Adrenal gland (tissue), 12 donors: ENCODE results near the gene IFI27L1. TPM values are rescaled to one million over a fixed set of nuclear protein-coding genes. Genes with fewer than 3 reads are reported as not detected.

ENCODE experiments used
- DNase-seq, 7 donors: peaks; one replicate each; pipeline ENCODE4 v3.0.0-alpha.2; 2019 to 2020
- H3K27ac ChIP-seq, 5 donors: fragments of 200-600 bp; sonication (generic) in 4 of 5; 1 replicate in 3 of 5; 2 replicates in 2 of 5; pipeline versions ENCODE4 v1.5.1 to v1.8.0; 2016 to 2020; ENCODE audit warnings: mild to moderate bottlenecking in 1 of 5
- H3K27me3 ChIP-seq: fragments of 200-600 bp; 2 replicates; pipeline ENCODE4 v1.8.0; 2021
- H3K36me3 ChIP-seq, 2 donors: fragments of 200-600 bp; replicated peaks in 1 of 2; 1 replicate in 1 of 2; 2 replicates in 1 of 2; pipeline versions ENCODE4 v1.5.1 to v1.8.0; 2018 to 2022
- H3K4me1 ChIP-seq, 2 donors: fragments of 200-600 bp; replicated peaks in 1 of 2; 1 replicate in 1 of 2; 2 replicates in 1 of 2; pipeline versions ENCODE4 v1.5.1 to v1.8.0; 2018 to 2021
- H3K4me3 ChIP-seq, 4 donors: fragments of 200-600 bp; sonication (generic) in 3 of 4; one replicate each; pipeline ENCODE4 v1.5.1; 2016 to 2018
- H3K9me3 ChIP-seq, 3 donors: fragments of 200-600 bp; sonication (generic) in 1 of 3; replicated peaks in 1 of 3; 1 replicate in 2 of 3; 2 replicates in 1 of 3; pipeline versions ENCODE4 v1.5.1 to v1.8.0; 2016 to 2021
- POLR2A ChIP-seq, 2 donors: fragments of 450-650 bp; IDR thresholded peaks; one replicate each; pipeline ENCODE4 v1.6.1; 2017; ENCODE audit warnings: antibody characterized with exemption in 2 of 2, mild to moderate bottlenecking in 2 of 2, moderate library complexity in 1 of 2
- WGBS, 4 donors: extraction: QIAGEN DNeasy Blood & Tissue Kit in 2 of 4; methylation state at CpG; one replicate each; pipeline versions ENCODE4 v1.1.5 to v1.1.7; 2013 to 2017; 5-methylcytosine and 5-hydroxymethylcytosine counted together
- intact Hi-C, 2 donors: fragments of 100-400 bp; cut with DNase I; formaldehyde crosslinking; loops; one replicate each; pipeline versions ENCODE4 v1.14.1 to v1.15.0; 2022 to 2023
- polyA plus RNA-seq, 3 donors: library from polyadenylated mRNA; stranded (reverse); fragments of 200-250 nt in 2 of 3; fragments of 350-450 nt in 1 of 3; fragmentation: Illumina TruSeq in 1 of 3; extraction: RNeasy Lipid Tissue Mini Kit (QIAGEN cat#74804) in 1 of 3; gene quantifications; one replicate each; pipeline ENCODE4 v1.2.3, GENCODE V29; 2013 to 2014
- total RNA-seq, 9 donors: library from RNA; depleted of rRNA in 4 of 9; stranded (reverse); fragments of >200 nt in 4 of 9; fragments of 120-200 nt in 1 of 9; fragmentation: NEBNext Ultra II Directional in 1 of 9; extraction: Animal tissue kit (Norgen Biotek cat#: 25700) in 1 of 9; gene quantifications; one replicate each; pipeline versions ENCODE4 v1.1.0 to v1.2.4, GENCODE V29; 2013 to 2023
- TF ChIP-seq, protein P1 (sequence below), 6 experiments: fragments of 450-650 bp in 4 of 6; fragments of 200-600 bp in 2 of 6; sonication (generic) in 1 of 6; IDR thresholded peaks; 1 replicate in 5 of 6; 2 replicates in 1 of 6; pipeline versions ENCODE4 v1.5.1 to v1.8.0; 2016 to 2021; ENCODE audit warnings: antibody characterized with exemption in 6 of 6, mild to moderate bottlenecking in 2 of 6, moderate library complexity in 1 of 6
- donor health status: healthy with polysubstance abuse.
- donor health status: Bipolar disorder and iron deficiency.
- donor health status: DM: yes; HTN: yes; CAD: no.
- donor health status: DM: no; HTN: no; CAD: no.
- donor health status: DM: no; HTN: no; CAD: no.
- donor health status: DM: yes; HTN: yes; CAD: no.

IFI27L1 gene
- total and polyA plus RNA-seq, 12 donors = 39.7 to 233 (median 68.7) TPM

DNA sequence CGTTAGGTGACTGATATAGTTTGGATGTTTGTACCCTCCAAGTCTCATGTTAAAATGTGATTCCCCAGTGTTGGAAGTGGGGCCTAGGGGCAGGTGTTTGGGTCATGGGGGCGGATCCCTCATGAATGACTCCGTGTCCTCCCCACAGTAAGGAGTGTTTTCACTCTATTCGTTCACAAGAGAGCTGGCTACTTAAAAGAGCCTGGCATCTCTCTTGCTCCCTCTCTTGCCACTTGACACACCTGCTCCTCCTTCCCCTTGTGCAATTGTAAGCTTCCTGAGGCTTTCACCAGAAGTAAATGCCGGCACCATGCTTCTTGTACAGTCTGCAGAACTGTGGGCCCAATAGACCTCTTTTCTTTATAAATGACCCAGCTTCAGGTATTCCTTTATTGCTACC, 45.7 kb downstream of the IFI27L1 start:
- WGBS, 4 donors = 85 to 91% (median 86%) methylated on average over 5 of the region's 5 CpGs
- no peak for DNase-seq
- H3K9me3 ChIP-seq = no peaks in the 10 kb centered on the region
- intact Hi-C loops = loop anchor here in 1 of 2 donors (10.0 kb wide), 1 partner anchor 52 kb away; no protein-coding TSS in a partner anchor
- H3K27ac ChIP-seq = no peak overlapping the region
- peaks cover 4 to 11% of the 10 kb centered on the region in 2 donors for H3K4me1 ChIP-seq
- H3K4me3 ChIP-seq = no peak overlapping the region
- no peaks in the 10 kb centered on the region for H3K27me3 ChIP-seq
- TF ChIP-seq, protein P1, sequence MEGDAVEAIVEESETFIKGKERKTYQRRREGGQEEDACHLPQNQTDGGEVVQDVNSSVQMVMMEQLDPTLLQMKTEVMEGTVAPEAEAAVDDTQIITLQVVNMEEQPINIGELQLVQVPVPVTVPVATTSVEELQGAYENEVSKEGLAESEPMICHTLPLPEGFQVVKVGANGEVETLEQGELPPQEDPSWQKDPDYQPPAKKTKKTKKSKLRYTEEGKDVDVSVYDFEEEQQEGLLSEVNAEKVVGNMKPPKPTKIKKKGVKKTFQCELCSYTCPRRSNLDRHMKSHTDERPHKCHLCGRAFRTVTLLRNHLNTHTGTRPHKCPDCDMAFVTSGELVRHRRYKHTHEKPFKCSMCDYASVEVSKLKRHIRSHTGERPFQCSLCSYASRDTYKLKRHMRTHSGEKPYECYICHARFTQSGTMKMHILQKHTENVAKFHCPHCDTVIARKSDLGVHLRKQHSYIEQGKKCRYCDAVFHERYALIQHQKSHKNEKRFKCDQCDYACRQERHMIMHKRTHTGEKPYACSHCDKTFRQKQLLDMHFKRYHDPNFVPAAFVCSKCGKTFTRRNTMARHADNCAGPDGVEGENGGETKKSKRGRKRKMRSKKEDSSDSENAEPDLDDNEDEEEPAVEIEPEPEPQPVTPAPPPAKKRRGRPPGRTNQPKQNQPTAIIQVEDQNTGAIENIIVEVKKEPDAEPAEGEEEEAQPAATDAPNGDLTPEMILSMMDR (IDR thresholded peaks at IDR 0.05) = no peak
- TF ChIP-seq POLR2A (IDR thresholded peaks at IDR 0.05) = no peak
- peaks cover 0 to 6% of the 10 kb centered on the region in 2 donors for H3K36me3 ChIP-seq

DNA sequence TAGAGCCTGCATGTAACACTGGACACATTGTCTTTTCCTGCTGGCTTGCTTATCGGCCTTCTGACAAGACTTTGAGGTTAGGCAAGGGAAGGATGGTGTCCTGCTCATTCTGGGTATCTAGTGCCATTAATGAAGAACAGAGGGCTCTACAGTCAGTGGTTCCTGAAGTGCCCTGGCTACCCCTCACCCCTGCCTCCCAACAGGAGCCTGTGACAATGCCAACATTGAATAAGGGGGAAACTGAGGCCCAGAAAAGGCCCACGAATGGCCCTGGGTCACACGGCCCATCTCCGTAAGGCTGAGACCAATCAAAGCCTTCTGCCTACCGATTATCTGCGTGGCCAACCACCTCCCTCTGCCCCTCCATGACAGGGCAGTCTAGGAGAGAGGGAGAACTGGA, 46.2 kb downstream of the IFI27L1 start:
- H3K4me3 ChIP-seq = no peak overlapping the region
- TF ChIP-seq, protein P1 (IDR thresholded peaks at IDR 0.05) = no peak
- no peak for TF ChIP-seq POLR2A (IDR thresholded peaks at IDR 0.05)
- peaks cover 4 to 11% of the 10 kb centered on the region in 2 donors for H3K4me1 ChIP-seq
- DNase-seq = peak in 1 of 7 donors; percentile 42
- H3K27me3 ChIP-seq = no peaks in the 10 kb centered on the region
- peaks cover 0 to 6% of the 10 kb centered on the region in 2 donors for H3K36me3 ChIP-seq
- 89 to 97% (median 93%) methylated on average over 4 to 6 of the region's 6 CpGs for WGBS, 4 donors
- no peaks in the 10 kb centered on the region for H3K9me3 ChIP-seq
- intact Hi-C loops = loop anchor here in 1 of 2 donors (10.0 kb wide), 1 partner anchor 53 kb away; no protein-coding TSS in a partner anchor
- H3K27ac ChIP-seq = no peak overlapping the region

DNA sequence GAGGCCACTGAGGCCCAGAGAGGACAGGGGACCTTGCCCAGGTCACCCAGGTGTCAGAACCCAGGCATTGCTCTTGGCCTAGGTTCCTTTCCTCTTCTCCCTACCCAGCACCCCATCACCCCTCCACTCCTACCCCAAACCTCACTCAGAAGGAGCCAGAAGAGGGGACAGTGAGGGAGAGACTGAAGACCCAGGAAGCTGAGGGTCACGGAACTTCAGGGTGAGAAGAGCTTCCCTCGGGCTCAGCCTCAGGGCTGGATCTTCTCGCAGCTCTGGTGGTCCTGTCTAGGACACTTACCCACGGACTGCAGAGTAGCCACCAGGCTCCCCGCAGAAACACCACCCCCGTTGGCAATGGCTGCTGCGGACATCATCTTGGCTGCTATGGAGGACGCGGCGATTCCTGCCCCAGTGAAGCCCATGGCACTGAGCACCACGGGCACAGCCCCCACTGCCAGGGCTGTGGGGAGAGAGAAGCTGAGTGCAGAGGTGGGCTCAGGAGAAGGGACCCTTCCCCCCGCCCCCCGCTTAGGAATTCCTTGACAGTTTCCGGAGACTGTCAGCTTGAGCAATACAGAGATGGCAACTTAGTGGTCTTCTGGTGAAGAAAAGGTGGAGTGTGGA, 47.2 kb downstream of the IFI27L1 start:
- H3K36me3 ChIP-seq = peaks cover 0 to 6% of the 10 kb centered on the region in 2 donors
- intact Hi-C loops = loop anchor here in 1 of 2 donors (10.0 kb wide), 1 partner anchor 54 kb away; no protein-coding TSS in a partner anchor
- peak overlapping the region in 1 of 5 donors; percentile 89 for H3K27ac ChIP-seq
- no peaks in the 10 kb centered on the region for H3K9me3 ChIP-seq
- peak overlapping the region in 1 of 4 donors; percentile 61 for H3K4me3 ChIP-seq
- TF ChIP-seq POLR2A (IDR thresholded peaks at IDR 0.05) = no peak
- TF ChIP-seq, protein P1 (IDR thresholded peaks at IDR 0.05) = no peak
- peaks cover 4 to 11% of the 10 kb centered on the region in 2 donors for H3K4me1 ChIP-seq
- DNase-seq = peak in 3 of 7 donors; percentile 21 to 49 (median 31)
- WGBS, 4 donors = 88 to 93% (median 91%) methylated on average over 9 to 14 of the region's 14 CpGs
- H3K27me3 ChIP-seq = no peaks in the 10 kb centered on the region

DNA sequence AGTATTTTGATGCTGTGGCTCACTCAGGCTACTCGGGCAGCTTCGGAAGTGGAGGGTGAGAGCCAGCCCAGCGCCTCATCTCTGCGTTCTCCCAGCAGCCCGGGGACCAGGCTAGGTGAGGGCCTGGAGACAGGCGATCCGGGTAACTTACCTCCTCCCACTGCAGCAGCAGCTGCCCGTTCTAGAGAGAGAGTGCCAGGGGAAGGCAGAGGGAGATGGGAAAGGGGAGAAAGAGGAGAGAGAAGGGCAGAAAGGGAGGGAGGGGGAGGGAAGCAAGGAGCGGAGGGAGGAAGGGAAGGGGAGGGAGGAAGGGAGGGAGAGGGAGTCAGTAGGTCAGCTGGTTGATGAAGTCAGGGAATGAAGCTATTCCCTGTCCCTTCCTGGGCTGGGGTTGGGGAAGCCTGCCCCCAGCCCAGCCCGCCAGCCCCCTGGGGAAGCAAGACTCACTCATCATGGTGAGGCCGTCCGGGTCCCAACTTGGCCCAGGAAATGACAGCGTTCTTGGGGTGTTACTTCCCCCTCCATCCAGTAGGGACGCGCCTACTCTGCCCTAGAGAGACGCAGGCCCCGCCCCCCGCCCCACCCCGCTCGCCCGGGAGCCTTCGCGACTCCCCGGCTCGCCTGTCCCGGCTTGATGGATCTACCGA, 48.1 kb downstream of the IFI27L1 start, which contains the start of gene IFI27L2:
Gene IFI27L2 (minus strand): TSS at position 494 of the 647 bp plus-strand sequence. CDS start 40 bp downstream, at position 454.
- Histone ChIP-seq H3K36me3 (peaks cover 0 to 6% of the 10 kb centered on the region in 2 donors), H3K27me3 (no peaks in the 10 kb centered on the region), H3K9me3 (no peaks in the 10 kb centered on the region), H3K4me1 (peaks cover 4 to 11% of the 10 kb centered on the region in 2 donors), H3K4me3 (peak within 1 kb of the TSS; percentile 11 to 61 (median 28)), H3K27ac (peak within 1 kb of the TSS; percentile 8 to 89 (median 74))
- 0 to 2% (median 1%) methylated on average over 21 to 27 of the region's 27 CpGs for WGBS, 4 donors
- peak in 1 of 2 donors; percentile 32 for TF ChIP-seq POLR2A (IDR thresholded peaks at IDR 0.05)
- TF ChIP-seq, protein P1 (IDR thresholded peaks at IDR 0.05) = peak in 5 of 6 experiments; percentile 22 to 49 (median 46)
- intact Hi-C loops = loop anchor here in 1 of 2 donors (10.0 kb wide), 1 partner anchor 54 kb away; no protein-coding TSS in a partner anchor
- DNase-seq = peak; percentile 73 to 91 (median 82)
